GM12892 (cell line): ENCODE data around the gene RPP25.

Experiments used
- DNase-seq: peaks from one replicate; pipeline ENCODE4 v3.0.0; 2011; ENCODE audit not compliant: insufficient read length
- FAIRE-seq: peaks from 2 replicates; lab custom pipeline; 2011; peaks lifted over from hg19 to GRCh38; lab: Jason Lieb, UNC
- POLR2A ChIP-seq: IDR thresholded peaks from 2 replicates; pipeline ENCODE4 v1.6.1; 2011; ENCODE audit warnings: low read depth, low read length, control low read depth
- POLR2AphosphoS5 ChIP-seq: IDR thresholded peaks from 2 replicates; pipeline ENCODE4 v1.6.1; 2011; ENCODE audit warnings: low read depth, low read length, control low read depth
- TAF1 ChIP-seq: IDR thresholded peaks from 2 replicates; pipeline ENCODE4 v1.6.1; 2011; ENCODE audit warnings: low read depth, mild to moderate bottlenecking, control low read depth, low read length, borderline replicate concordance

The RPP25 gene

DNA sequence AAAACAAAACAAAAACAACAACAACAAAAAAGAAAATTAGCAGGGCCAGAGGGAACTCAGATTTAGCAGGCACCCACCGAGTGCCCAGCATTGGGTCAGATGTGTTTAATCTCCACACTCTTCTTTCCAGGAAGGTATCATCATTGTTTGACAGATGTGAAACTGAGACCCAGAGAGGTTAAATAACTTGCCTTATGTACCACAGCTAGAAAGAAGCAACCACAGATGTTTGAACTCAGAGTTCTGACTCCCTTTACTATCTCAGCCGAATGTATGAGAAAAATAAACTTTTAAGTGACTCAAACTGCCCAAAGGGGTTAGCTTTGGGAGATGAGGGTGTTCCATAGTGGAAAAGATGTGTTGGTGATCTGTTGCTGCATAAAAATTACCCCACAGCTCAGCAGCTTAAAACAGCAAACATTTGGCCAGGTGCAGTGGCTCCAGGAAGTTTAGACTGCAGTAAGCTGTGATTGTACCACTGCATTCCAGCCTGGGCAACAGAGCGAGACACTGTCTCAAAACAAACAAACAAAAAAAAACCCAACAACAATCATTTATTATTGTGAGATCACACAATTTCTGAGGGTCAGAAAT, 4.5 kb upstream of the RPP25 start:
- TF ChIP-seq TAF1 (no peak), POLR2AphosphoS5 (no peak), POLR2A (no peak)
- FAIRE-seq (no peak), DNase-seq (no peak)

GRCh38 chr15:74960286-74960685, 3.7 kb upstream of the RPP25 start:
- DNase-seq (no peak), FAIRE-seq (no peak)
- TF ChIP-seq TAF1: no peak
- no peak for TF ChIP-seq POLR2A
- TF ChIP-seq POLR2AphosphoS5: no peak

DNA sequence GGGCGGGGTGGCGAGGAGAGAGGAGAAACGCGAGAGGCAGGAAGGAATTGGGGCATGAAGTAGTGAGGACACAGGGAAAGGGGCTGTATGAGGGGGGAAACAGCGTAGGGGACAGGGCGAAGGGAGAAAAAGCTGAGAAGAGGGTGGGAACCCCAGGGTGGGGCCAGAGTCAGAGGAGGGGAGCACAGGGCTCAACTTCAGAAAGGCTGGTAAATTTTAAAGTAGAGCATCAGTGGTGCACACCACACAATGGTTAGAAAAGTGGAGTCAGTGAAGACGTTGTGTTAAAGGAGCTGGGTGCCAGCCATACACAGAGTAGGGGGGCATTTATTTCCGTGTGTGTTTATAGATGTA, 3.0 kb upstream of the RPP25 start:
- DNase-seq (no peak), FAIRE-seq (no peak)
- TF ChIP-seq TAF1 (no peak), POLR2AphosphoS5 (no peak)

- FAIRE-seq (no peak), DNase-seq (no peak)
- TF ChIP-seq TAF1 (no peak), POLR2A (no peak), POLR2AphosphoS5 (no peak)
These were observed 2.5 kb upstream of the RPP25 start for GRCh38 chr15:74958908-74959585.

DNA sequence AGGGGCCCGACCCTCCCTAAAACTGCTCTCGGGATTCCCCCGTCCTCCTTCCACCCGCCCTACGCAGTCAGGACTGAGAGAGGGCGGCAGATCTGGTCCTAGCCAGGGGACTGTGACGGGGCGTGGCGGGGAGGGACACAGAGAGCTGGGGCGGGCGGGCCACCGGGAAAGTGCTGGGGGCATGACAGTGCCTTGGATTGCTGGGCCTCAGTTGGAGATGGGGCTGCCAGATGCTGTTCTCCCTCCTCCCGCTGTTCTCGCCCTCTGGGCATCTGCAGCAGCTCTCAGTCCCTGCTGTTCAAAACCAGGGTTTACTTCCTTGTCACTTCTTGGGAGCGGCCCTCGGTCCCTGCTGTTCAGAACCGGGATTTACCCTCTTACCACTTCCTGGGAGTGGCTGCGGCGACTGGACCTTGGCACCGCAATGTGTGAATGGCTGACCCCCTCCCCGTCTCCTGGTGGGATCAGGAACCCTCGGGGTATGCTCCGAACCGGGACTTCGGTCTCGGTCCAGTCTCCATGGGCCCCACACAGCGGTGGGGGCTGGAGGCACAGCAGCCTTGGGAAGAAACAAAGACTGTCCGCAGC, 1.8 kb upstream of the RPP25 start:
- DNase-seq (no peak), FAIRE-seq (no peak)
- TF ChIP-seq POLR2AphosphoS5 (no peak), TAF1 (no peak), POLR2A (no peak)

DNA sequence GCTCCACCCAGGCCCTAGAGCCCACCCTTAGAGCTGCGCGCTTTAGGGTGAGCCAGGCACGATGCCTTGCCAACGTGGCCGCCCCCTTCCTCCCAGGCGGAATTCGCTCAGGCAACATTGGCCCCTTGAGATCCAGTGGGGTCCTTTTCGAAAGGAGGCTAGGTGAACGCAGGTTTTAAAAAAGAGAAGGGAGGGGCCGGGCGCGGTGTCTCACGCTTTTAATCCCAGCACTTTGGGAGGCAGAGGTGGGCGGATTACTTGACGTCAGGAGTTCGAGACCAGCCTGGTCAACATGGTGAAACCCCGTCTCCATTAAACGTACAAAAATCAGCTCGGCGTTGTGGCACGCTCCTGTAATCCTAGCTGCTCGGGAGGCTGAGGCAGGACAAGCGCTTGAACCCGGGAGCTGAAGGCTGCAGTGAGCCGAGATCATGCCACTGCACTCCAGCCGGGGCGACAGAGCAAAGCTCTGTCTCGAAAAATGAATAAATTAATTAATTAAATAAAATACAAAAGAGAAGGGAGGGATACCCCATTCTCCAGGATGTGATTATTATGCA, 984 bp upstream of the RPP25 start:
- FAIRE-seq (no peak), DNase-seq (no peak)
- no peak for TF ChIP-seq POLR2AphosphoS5
- TF ChIP-seq POLR2A: no peak
- TF ChIP-seq TAF1: no peak

DNA sequence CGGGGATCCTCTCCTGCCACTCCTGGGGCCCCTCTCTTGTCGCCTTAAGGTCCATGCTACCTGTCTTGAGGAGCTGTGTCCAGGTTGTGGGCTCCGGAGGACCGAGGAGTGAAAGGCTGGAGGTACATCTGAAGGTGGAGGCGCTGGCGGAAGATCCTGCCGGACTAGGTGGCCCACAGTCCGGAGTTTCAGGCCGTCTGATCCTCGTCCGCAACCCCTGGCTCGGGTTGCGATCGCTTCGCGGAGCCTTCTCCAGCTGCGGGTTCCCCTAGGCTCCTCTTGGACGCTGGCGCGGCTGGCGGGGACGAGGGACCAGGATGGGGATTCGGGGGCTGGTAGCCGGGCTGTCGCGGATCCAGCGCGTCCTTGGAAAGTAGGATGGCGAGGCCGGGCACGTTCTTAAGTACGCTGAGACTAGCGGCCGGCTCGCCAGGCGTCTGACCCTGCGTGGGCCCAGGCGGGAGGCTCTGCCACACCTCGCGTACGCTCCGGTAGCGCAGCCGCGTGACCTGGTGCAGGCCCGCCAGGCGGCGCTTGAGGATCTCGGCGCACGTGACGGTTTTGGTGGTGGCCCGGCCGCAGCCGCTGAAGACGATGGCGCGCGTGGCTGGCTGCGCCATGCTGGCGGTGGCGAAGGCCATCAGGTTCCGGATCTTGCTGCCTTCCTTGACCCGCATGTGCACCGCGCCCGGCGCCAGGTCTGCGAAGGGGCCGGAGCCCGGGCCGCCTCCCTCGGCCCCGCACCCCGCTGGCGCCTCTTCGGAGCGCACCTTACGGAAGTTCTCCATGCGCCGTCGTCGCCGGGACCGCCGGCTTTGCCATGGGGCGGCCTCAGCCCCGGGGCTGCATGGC, 550 bp downstream of the RPP25 start:
- DNase-seq: peak; percentile 57
- TF ChIP-seq POLR2AphosphoS5: no peak
- TF ChIP-seq POLR2A: no peak
- no peak for TF ChIP-seq TAF1
- FAIRE-seq: no peak

GRCh38 chr15:74955017-74955416, 1.6 kb downstream of the RPP25 start:
- no peak for DNase-seq
- TF ChIP-seq POLR2AphosphoS5 (no peak), TAF1 (no peak), POLR2A (no peak)
- FAIRE-seq: no peak

- TF ChIP-seq POLR2AphosphoS5 (no peak), POLR2A (no peak)
- no peak for DNase-seq
- no peak for FAIRE-seq
These were observed 2.1 kb downstream of the RPP25 start for GRCh38 chr15:74954515-74954914.

- no peak for TF ChIP-seq TAF1
- no peak for TF ChIP-seq POLR2A
- no peak for TF ChIP-seq POLR2AphosphoS5
- FAIRE-seq (no peak), DNase-seq (no peak)
These were observed 5.6 kb downstream of the RPP25 start for GRCh38 chr15:74951006-74951405.
